ENCODE data around the gene LRP4. TPM values are rescaled to one million over a fixed set of nuclear protein-coding genes. Genes with fewer than 3 reads are reported as not detected.
"Not testable (repeated sequence)": the region's sequence is repeated elsewhere in the genome, so short reads cannot be mapped to it uniquely, and the experiment has no call there.

Gene LRP4, protein sequence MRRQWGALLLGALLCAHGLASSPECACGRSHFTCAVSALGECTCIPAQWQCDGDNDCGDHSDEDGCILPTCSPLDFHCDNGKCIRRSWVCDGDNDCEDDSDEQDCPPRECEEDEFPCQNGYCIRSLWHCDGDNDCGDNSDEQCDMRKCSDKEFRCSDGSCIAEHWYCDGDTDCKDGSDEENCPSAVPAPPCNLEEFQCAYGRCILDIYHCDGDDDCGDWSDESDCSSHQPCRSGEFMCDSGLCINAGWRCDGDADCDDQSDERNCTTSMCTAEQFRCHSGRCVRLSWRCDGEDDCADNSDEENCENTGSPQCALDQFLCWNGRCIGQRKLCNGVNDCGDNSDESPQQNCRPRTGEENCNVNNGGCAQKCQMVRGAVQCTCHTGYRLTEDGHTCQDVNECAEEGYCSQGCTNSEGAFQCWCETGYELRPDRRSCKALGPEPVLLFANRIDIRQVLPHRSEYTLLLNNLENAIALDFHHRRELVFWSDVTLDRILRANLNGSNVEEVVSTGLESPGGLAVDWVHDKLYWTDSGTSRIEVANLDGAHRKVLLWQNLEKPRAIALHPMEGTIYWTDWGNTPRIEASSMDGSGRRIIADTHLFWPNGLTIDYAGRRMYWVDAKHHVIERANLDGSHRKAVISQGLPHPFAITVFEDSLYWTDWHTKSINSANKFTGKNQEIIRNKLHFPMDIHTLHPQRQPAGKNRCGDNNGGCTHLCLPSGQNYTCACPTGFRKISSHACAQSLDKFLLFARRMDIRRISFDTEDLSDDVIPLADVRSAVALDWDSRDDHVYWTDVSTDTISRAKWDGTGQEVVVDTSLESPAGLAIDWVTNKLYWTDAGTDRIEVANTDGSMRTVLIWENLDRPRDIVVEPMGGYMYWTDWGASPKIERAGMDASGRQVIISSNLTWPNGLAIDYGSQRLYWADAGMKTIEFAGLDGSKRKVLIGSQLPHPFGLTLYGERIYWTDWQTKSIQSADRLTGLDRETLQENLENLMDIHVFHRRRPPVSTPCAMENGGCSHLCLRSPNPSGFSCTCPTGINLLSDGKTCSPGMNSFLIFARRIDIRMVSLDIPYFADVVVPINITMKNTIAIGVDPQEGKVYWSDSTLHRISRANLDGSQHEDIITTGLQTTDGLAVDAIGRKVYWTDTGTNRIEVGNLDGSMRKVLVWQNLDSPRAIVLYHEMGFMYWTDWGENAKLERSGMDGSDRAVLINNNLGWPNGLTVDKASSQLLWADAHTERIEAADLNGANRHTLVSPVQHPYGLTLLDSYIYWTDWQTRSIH (N-terminal part only)
- total RNA-seq (1 to 10 TPM; 4.9 to 8.1 TPM), polyA plus RNA-seq (ENCODE audit: insufficient read depth, low read depth, low replicate concordance) (7.8 TPM)
- long read RNA-seq, donor 1: 0 reads
- long read RNA-seq, donor 2, partial matches to known transcripts: 0 of 1 reads
- long read RNA-seq, donor 2, other reads (novel, unspliced or antisense): 0 of 1 reads

DNA sequence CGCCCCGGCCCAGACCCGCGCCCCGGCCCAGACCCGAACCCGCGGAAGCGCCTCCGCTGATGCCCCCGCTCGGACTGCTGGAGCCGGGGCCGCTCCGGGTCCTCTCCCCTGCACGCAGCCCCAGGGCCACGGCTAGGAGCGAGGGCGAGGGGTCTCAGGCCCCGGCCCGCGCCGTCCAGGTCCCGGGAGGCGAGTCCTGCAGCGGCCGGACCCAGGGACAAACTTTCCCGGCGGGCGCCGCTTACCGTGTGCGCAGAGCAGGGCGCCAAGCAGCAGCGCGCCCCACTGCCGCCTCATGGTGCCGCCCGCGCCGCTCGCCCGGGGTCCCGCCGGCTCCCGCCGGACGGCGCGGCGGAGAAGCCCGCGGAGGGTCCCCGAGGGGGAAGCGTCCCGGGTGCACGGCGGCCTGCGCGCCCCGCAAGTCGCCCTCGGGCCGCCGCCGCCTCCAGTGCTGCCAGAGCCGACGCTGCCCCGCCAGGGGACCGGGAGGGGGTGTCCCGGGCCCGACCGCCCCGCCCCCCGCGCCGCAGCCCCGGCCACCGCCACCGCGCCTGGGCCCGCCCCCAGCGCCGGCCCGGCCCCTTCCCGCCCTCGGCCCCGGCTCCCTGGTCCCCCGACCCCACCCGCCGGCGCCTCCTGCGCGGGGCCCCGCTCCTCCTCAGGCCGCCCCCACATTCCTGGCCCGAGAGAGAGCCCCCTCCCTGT, at the start of gene LRP4:
LRP4 (minus strand) TSS at position 468 of the 705 bp plus-strand sequence; CDS start at position 297, 171 bp downstream.
- intact Hi-C loops (cut with DNase I; ENCODE audit: low total_unique reads): no loop called here
- H3K27ac ChIP-seq: no peak within 1 kb of the TSS
- no peaks in the 10 kb centered on the region for H3K27me3 ChIP-seq
- no peak for TF ChIP-seq POLR2A (IDR thresholded peaks at IDR 0.05)
- TF ChIP-seq, protein P1, sequence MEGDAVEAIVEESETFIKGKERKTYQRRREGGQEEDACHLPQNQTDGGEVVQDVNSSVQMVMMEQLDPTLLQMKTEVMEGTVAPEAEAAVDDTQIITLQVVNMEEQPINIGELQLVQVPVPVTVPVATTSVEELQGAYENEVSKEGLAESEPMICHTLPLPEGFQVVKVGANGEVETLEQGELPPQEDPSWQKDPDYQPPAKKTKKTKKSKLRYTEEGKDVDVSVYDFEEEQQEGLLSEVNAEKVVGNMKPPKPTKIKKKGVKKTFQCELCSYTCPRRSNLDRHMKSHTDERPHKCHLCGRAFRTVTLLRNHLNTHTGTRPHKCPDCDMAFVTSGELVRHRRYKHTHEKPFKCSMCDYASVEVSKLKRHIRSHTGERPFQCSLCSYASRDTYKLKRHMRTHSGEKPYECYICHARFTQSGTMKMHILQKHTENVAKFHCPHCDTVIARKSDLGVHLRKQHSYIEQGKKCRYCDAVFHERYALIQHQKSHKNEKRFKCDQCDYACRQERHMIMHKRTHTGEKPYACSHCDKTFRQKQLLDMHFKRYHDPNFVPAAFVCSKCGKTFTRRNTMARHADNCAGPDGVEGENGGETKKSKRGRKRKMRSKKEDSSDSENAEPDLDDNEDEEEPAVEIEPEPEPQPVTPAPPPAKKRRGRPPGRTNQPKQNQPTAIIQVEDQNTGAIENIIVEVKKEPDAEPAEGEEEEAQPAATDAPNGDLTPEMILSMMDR (IDR thresholded peaks at IDR 0.05): no peak
- H3K9me3 ChIP-seq: no peaks in the 10 kb centered on the region
- H3K36me3 ChIP-seq (ENCODE audit: low read depth, missing control alignments): no peaks in the 10 kb centered on the region
- DNase-seq: no peak
- peaks cover 7% of the 10 kb centered on the region for H3K4me1 ChIP-seq
- H3K4me3 ChIP-seq: peak within 1 kb of the TSS; percentile 58 to 65
- WGBS, 2 donors: 0% methylated on average over 16 to 33 of the region's 97 CpGs

DNA sequence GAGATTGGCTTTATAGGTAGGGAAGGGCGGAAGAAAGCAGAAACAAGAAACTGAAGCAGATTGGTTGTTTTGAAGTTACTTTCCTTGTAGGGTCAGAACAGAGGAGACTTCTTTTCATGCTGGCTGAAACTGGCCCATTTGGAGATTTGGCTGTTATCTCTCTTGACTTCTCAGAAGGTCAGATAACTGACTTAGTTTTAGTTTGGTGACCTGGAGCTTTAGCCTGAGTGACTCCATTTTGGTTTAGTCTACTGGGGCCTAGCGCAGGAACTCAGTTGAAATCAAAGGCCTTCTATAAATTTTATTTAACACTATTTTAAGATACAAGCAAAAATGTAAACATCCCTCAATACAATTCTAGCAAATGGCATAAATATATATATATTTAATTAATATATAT, 49.6 kb upstream of the LRP4 start:
- Histone ChIP-seq H3K4me1 (no peaks in the 10 kb centered on the region), H3K9me3 (no peaks in the 10 kb centered on the region), H3K36me3 (ENCODE audit: low read depth, missing control alignments) (no peaks in the 10 kb centered on the region), H3K4me3 (no peak overlapping the region), H3K27ac (no peak overlapping the region), H3K27me3 (no peaks in the 10 kb centered on the region)
- WGBS, 2 donors: 96% methylated on average over 2 of the region's 2 CpGs
- intact Hi-C loops (cut with DNase I; ENCODE audit: low total_unique reads): no loop called here
- no peak for DNase-seq
- TF ChIP-seq, protein P1 (IDR thresholded peaks at IDR 0.05): no peak
- TF ChIP-seq POLR2A (IDR thresholded peaks at IDR 0.05): no peak

DNA sequence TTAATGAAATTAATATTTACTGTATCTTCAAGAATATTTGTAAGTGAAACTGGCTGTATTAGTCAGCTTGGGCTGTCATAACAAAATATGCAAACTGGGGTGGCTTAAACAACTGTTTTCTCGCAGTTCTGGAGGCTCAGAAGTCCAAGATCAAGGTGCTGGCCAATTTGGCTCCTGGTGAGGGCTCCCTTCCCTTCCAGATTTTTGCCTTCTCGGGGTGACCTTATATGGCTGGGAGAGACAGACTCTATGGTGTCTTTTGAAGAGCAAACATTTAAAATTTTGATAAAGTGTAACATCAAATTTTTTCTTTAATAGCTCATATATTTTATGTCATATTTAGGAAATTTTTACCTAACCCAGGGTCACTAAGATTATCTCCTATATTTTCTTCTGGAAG, 48.4 kb upstream of the LRP4 start:
- TF ChIP-seq, protein P1 (IDR thresholded peaks at IDR 0.05): no peak
- no peak for TF ChIP-seq POLR2A (IDR thresholded peaks at IDR 0.05)
- intact Hi-C loops (cut with DNase I; ENCODE audit: low total_unique reads): no loop called here
- 56 to 77% methylated on average over 2 of the region's 2 CpGs for WGBS, 2 donors
- no peak overlapping the region for H3K27ac ChIP-seq
- no peak for DNase-seq
- no peaks in the 10 kb centered on the region for H3K4me1 ChIP-seq
- H3K36me3 ChIP-seq (ENCODE audit: low read depth, missing control alignments): no peaks in the 10 kb centered on the region
- no peak overlapping the region for H3K4me3 ChIP-seq
- H3K27me3 ChIP-seq: no peaks in the 10 kb centered on the region
- no peaks in the 10 kb centered on the region for H3K9me3 ChIP-seq

DNA sequence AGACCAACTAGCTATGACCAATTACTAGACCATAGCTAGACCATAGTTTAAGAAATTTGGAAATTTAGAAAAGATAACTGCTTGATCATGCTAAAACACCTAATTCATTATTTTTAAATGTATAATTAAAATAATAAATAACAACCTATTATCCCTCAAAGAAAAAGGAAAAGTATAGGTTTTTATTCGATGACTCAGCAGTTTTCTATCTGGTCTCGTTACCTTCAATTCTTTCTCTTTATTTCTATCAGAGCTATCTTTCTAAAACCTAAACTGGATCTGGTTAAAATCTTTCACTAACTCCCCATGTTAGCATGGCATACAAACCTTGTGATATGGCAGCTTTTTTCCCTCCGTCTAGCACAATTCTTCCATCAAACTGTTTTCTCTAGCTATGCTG, 45.5 kb upstream of the LRP4 start:
- H3K4me1 ChIP-seq: no peaks in the 10 kb centered on the region
- no peaks in the 10 kb centered on the region for H3K27me3 ChIP-seq
- H3K4me3 ChIP-seq: peak overlapping the region in 1 of 2 donors; percentile 14
- no peak overlapping the region for H3K27ac ChIP-seq
- H3K9me3 ChIP-seq: no peaks in the 10 kb centered on the region
- WGBS, 2 donors: 68 to 70% methylated on average over 3 of the region's 3 CpGs
- DNase-seq: no peak
- H3K36me3 ChIP-seq (ENCODE audit: low read depth, missing control alignments): no peaks in the 10 kb centered on the region
- TF ChIP-seq, protein P1 (IDR thresholded peaks at IDR 0.05): no peak
- no peak for TF ChIP-seq POLR2A (IDR thresholded peaks at IDR 0.05)
- intact Hi-C loops (cut with DNase I; ENCODE audit: low total_unique reads): no loop called here

DNA sequence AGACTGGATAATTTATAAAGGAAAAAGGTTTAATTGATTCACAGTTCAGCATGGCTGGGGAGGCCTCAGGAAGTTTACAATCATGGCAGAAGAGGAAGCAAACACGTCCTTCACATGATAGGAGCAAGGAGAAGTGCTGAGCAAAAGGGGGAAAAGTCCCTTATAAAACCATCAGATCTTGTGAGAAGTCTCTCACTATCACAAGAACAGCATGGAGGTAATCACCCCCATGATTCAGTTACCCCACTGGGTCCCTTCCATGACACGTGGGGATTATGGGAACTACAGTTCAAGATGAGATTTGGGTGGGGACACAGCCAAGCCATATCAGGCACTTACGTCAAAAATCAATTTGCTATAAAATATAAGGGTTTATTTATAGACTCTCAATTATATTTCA, 43.5 kb upstream of the LRP4 start:
- intact Hi-C loops (cut with DNase I; ENCODE audit: low total_unique reads): not testable (repeated sequence)

More for the DNA sequence above, 43.5 kb upstream of the LRP4 start:
- H3K4me3 ChIP-seq; H3K27me3 ChIP-seq; H3K4me1 ChIP-seq; H3K9me3 ChIP-seq; H3K36me3 ChIP-seq (ENCODE audit: low read depth, missing control alignments); DNase-seq; H3K27ac ChIP-seq: not testable (repeated sequence)
- WGBS, 2 donors: 95 to 96% methylated on average over 3 of the region's 3 CpGs

All from testis (tissue), 5 donors.